ENCODE measurements around the gene GATM.

The GATM gene

GRCh38 chr15:45378149-45378912, at the start of gene GATM:
Gene GATM, minus strand, starts transcription at chr15:45378544. Its CDS starts 91 bp downstream, at chr15:45378453.
- peak; percentile 21 for DNase-seq (ENCODE audit: low read depth)

GRCh38 chr15:45427085-45427484, 48.7 kb upstream of the GATM start:
- DNase-seq (ENCODE audit: low read depth): no peak

- no peak for DNase-seq (ENCODE audit: low read depth)
Observed at GRCh38 chr15:45425135-45425534, 46.8 kb upstream of the GATM start.

- no peak for DNase-seq (ENCODE audit: low read depth)
Observed at GRCh38 chr15:45424429-45424828, 46.1 kb upstream of the GATM start.

- DNase-seq (ENCODE audit: low read depth): no peak
Observed at GRCh38 chr15:45417303-45417950, 39.1 kb upstream of the GATM start.

- DNase-seq (ENCODE audit: low read depth): no peak
Observed at GRCh38 chr15:45414215-45414885, 36.0 kb upstream of the GATM start.

GRCh38 chr15:45409596-45409995, 31.3 kb upstream of the GATM start:
- DNase-seq (ENCODE audit: low read depth): no peak

- DNase-seq (ENCODE audit: low read depth): no peak
Observed at GRCh38 chr15:45407786-45408185, 29.4 kb upstream of the GATM start.

GRCh38 chr15:45402955-45403877, 24.9 kb upstream of the GATM start:
- DNase-seq (ENCODE audit: low read depth): peak; percentile 3

- peak; percentile 92 for DNase-seq (ENCODE audit: low read depth)
Observed at GRCh38 chr15:45402162-45402954, 24.0 kb upstream of the GATM start.

GRCh38 chr15:45401665-45402161, 23.4 kb upstream of the GATM start:
- DNase-seq (ENCODE audit: low read depth): no peak

- no peak for DNase-seq (ENCODE audit: low read depth)
Observed at GRCh38 chr15:45399381-45400212, 21.3 kb upstream of the GATM start.

- DNase-seq (ENCODE audit: low read depth): no peak
Observed at GRCh38 chr15:45397116-45397665, 18.8 kb upstream of the GATM start.

- no peak for DNase-seq (ENCODE audit: low read depth)
Observed at GRCh38 chr15:45395943-45396342, 17.6 kb upstream of the GATM start.

GRCh38 chr15:45394681-45395080, 16.3 kb upstream of the GATM start:
- DNase-seq (ENCODE audit: low read depth): no peak

GRCh38 chr15:45393851-45394250, 15.5 kb upstream of the GATM start:
- no peak for DNase-seq (ENCODE audit: low read depth)

GRCh38 chr15:45392584-45392855, 14.2 kb upstream of the GATM start:
- no peak for DNase-seq (ENCODE audit: low read depth)

GRCh38 chr15:45391746-45392583, 13.6 kb upstream of the GATM start:
- no peak for DNase-seq (ENCODE audit: low read depth)

- no peak for DNase-seq (ENCODE audit: low read depth)
Observed at GRCh38 chr15:45389351-45389750, 11.0 kb upstream of the GATM start.
